Osteoblast (primary cell): Measurements from ENCODE around the gene ALDH1B1. TPM values are rescaled to one million over a fixed set of nuclear protein-coding genes. Genes with fewer than 3 reads are reported as not detected.

ENCODE experiments used
- DNase-seq: peaks from one replicate; pipeline ENCODE4 v3.0.0; 2011; ENCODE audit warnings: low spot score, mixed read lengths; ENCODE audit not compliant: insufficient read length; ENCODE audit errors: missing footprints
- H2AFZ ChIP-seq: 2 replicates; pipeline ENCODE4 v1.6.0; 2011; ENCODE audit warnings: mild to moderate bottlenecking, low read length
- H3K27ac ChIP-seq: 2 replicates; pipeline ENCODE4 v1.5.1; 2011; ENCODE audit warnings: mild to moderate bottlenecking, low read depth, low read length, moderate library complexity
- H3K27me3 ChIP-seq: 2 replicates; pipeline ENCODE4 v1.6.0; 2012; ENCODE audit warnings: mild to moderate bottlenecking, control low read depth, inconsistent platforms, low read length, moderate library complexity; ENCODE audit not compliant: insufficient read depth
- H3K36me3 ChIP-seq: 2 replicates; pipeline ENCODE4 v1.5.1; 2011; ENCODE audit warnings: mild to moderate bottlenecking, low read length, control low read depth, moderate library complexity; ENCODE audit not compliant: insufficient read depth
- H3K4me1 ChIP-seq: 2 replicates; pipeline ENCODE4 v1.5.1; 2011; ENCODE audit warnings: mild to moderate bottlenecking, low read length, control low read depth, moderate library complexity; ENCODE audit not compliant: insufficient read depth
- H3K4me2 ChIP-seq: 2 replicates; pipeline ENCODE4 v1.6.0; 2011; ENCODE audit warnings: mild to moderate bottlenecking, low read length; ENCODE audit not compliant: insufficient read depth
- H3K4me3 ChIP-seq: fragments of 200-600 bp; sonication (generic); 3 replicates; pipeline ENCODE4 v1.5.1; 2012; ENCODE audit warnings: mild to moderate bottlenecking, low read length, inconsistent platforms; ENCODE audit not compliant: insufficient read depth
- H3K79me2 ChIP-seq: 2 replicates; pipeline ENCODE4 v1.6.0; 2012; ENCODE audit warnings: mild to moderate bottlenecking, low read length, control low read depth, inconsistent platforms; ENCODE audit not compliant: insufficient read depth
- H3K9me3 ChIP-seq: 2 replicates; pipeline ENCODE4 v1.5.1; 2011; ENCODE audit warnings: low read depth, low read length, control low read depth
- H4K20me1 ChIP-seq: 2 replicates; pipeline ENCODE4 v1.6.0; 2012; ENCODE audit warnings: mild to moderate bottlenecking, low read length, control low read depth; ENCODE audit not compliant: insufficient read depth
- CTCF ChIP-seq: IDR thresholded peaks from 2 replicates; pipeline ENCODE4 v1.5.1; 2011; ENCODE audit warnings: mild to moderate bottlenecking, low read depth, low read length, moderate library complexity; ENCODE audit errors: extremely low read depth
- total RNA-seq: library from RNA; depleted of rRNA; stranded (reverse); fragments of >200 nt; gene quantifications from 2 replicates; pipeline ENCODE4 v1.2.3, GENCODE V29; 2012

Gene ALDH1B1
- total RNA-seq, 1 donor: 38.0 TPM

- Histone ChIP-seq H3K4me3 (peak within 1 kb of the TSS; percentile 50), H2AFZ (no peak within 1 kb of the TSS)
Measured at GRCh38 chr9:38423973-38424843, 31.7 kb downstream of the ALDH1B1 start, which contains the start of gene IGFBPL1. TSS of gene IGFBPL1 (minus strand) at chr9:38424454. CDS start at chr9:38424424, 30 bp downstream.

DNA sequence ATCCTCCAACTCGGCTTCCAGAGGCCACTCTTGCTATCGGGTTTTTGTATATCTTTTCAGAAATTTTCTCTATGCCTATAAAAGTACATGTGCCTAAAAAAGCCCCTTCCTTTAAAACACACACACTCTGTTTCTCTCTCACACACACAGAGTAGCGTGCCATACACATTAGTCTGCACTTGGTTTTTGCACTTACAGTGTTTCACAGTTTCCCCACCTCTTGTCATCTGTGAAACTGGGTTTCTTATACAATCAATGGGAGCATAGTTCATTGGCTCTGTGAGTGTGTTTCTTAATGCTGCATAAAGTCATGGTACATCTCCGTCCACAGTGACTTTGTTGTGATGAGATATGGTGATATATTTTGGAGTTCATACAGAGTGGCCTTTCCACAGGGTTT, 32.4 kb downstream of the ALDH1B1 start:
- Histone ChIP-seq H3K4me2 (no peak overlapping the region), H3K27me3 (peaks cover 67% of the 10 kb centered on the region)

More at GRCh38 chr9:38423973-38424843, 31.7 kb downstream of the ALDH1B1 start, which contains the start of gene IGFBPL1:
- H3K4me1 ChIP-seq: no peaks in the 10 kb centered on the region
- no peaks in the 10 kb centered on the region for H3K79me2 ChIP-seq
- no peak for TF ChIP-seq CTCF
- peak within 1 kb of the TSS; percentile 53 for H3K4me2 ChIP-seq
- no peaks in the 10 kb centered on the region for H3K9me3 ChIP-seq
- peaks cover 62% of the 10 kb centered on the region for H3K27me3 ChIP-seq
- H3K36me3 ChIP-seq: no peaks in the 10 kb centered on the region
- no peaks in the 10 kb centered on the region for H4K20me1 ChIP-seq
- H3K27ac ChIP-seq: no peak within 1 kb of the TSS
- DNase-seq: peak; percentile 92

GRCh38 chr9:38428062-38428461, 35.6 kb downstream of the ALDH1B1 start:
- no peak overlapping the region for H3K27ac ChIP-seq
- H2AFZ ChIP-seq: no peak overlapping the region
- peaks cover 53% of the 10 kb centered on the region for H3K27me3 ChIP-seq
- no peaks in the 10 kb centered on the region for H4K20me1 ChIP-seq
- H3K4me3 ChIP-seq: no peak overlapping the region
- no peak for TF ChIP-seq CTCF
- H3K36me3 ChIP-seq: no peaks in the 10 kb centered on the region
- H3K9me3 ChIP-seq: no peaks in the 10 kb centered on the region
- DNase-seq: no peak
- H3K79me2 ChIP-seq: no peaks in the 10 kb centered on the region
- H3K4me2 ChIP-seq: no peak overlapping the region
- H3K4me1 ChIP-seq: no peaks in the 10 kb centered on the region

More for the DNA sequence above, 32.4 kb downstream of the ALDH1B1 start:
- H3K36me3 ChIP-seq: no peaks in the 10 kb centered on the region
- H3K79me2 ChIP-seq: no peaks in the 10 kb centered on the region
- H4K20me1 ChIP-seq: no peaks in the 10 kb centered on the region
- H3K4me3 ChIP-seq: no peak overlapping the region
- no peak for TF ChIP-seq CTCF
- no peak overlapping the region for H2AFZ ChIP-seq
- no peaks in the 10 kb centered on the region for H3K4me1 ChIP-seq
- H3K27ac ChIP-seq: no peak overlapping the region
- H3K9me3 ChIP-seq: no peaks in the 10 kb centered on the region
- no peak for DNase-seq

DNA sequence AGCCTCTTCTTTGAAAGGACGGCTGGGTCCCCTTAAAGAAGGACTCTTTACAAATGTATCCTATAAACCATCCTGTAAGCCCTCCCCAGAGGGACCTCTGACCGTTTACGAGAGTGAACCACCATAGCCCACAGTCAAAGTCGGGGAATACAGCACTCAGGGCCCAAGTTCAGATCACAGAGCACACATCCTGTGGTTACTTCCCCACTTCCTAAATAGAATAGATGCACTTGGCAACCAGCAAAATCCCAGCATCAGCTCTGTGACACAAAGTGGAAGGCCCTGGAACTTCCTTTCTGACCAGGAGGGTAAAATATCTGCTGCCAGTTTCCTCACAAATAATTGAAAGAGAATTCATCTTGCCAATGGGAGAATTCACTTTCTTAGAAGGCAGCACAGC, 38.6 kb downstream of the ALDH1B1 start:
- no peak overlapping the region for H3K27ac ChIP-seq
- peaks cover 4% of the 10 kb centered on the region for H3K4me1 ChIP-seq
- H3K27me3 ChIP-seq: peaks cover 34% of the 10 kb centered on the region
- TF ChIP-seq CTCF: no peak
- no peaks in the 10 kb centered on the region for H4K20me1 ChIP-seq
- H3K79me2 ChIP-seq: no peaks in the 10 kb centered on the region
- no peak for DNase-seq
- H3K36me3 ChIP-seq: no peaks in the 10 kb centered on the region
- H3K4me2 ChIP-seq: no peak overlapping the region
- H3K4me3 ChIP-seq: no peak overlapping the region
- no peak overlapping the region for H2AFZ ChIP-seq
- no peaks in the 10 kb centered on the region for H3K9me3 ChIP-seq
